Endothelial cell of umbilical vein (primary cell): ENCODE data around the gene SNURF. TPM values are rescaled to one million over a fixed set of nuclear protein-coding genes. Genes with fewer than 3 reads are reported as not detected.

Experiments
- BruUV-seq: library from RNA; stranded (reverse); fragments of 400-500 nt; replicated peaks from 2 replicates; lab custom pipeline; 2021; lab: Mats Ljungman, UMichigan
- CTCF ChIA-PET: fragments of 300-600, 350-600 bp; sonication (Branson Sonifier 250); formaldehyde crosslinking; loops from one replicate; lab custom pipeline; 2021; ENCODE audit warnings: antibody characterized with exemption, inconsistent platforms; lab: Charles Lee
- POLR2A ChIA-PET: fragments of 300-600, 350-600 bp; sonication (Branson Sonifier 250); formaldehyde crosslinking; loops from one replicate; lab custom pipeline; 2021; ENCODE audit warnings: antibody characterized with exemption, inconsistent platforms; lab: Charles Lee
- DNase-seq: peaks from one replicate; pipeline ENCODE4 v3.0.0-alpha.2; 2011; ENCODE audit warnings: low read depth, low spot score
- FAIRE-seq: peaks from 2 replicates; lab custom pipeline; 2011; peaks lifted over from hg19 to GRCh38; lab: Jason Lieb, UNC
- H2AFZ ChIP-seq: 2 replicates; pipeline ENCODE4 v1.6.0; 2012; ENCODE audit warnings: low read depth, low read length, control low read depth, inconsistent platforms
- H3K27ac ChIP-seq: 2 replicates; pipeline ENCODE4 v1.5.1; 2011; ENCODE audit warnings: low read depth, mild to moderate bottlenecking, control low read depth, low read length, moderate library complexity; ENCODE audit not compliant: insufficient read depth
- H3K27me3 ChIP-seq, 2 experiments: 2 replicates each; pipeline versions ENCODE4 v1.6.0 to v1.6.1; 2011; ENCODE audit warnings: low read length in 2 of 2, mixed read lengths in 1 of 2; ENCODE audit not compliant: control insufficient read depth in 2 of 2, insufficient read depth in 2 of 2
- H3K36me3 ChIP-seq, 2 experiments: 2 replicates in 1 of 2; 3 replicates in 1 of 2; pipeline ENCODE4 v1.5.1; 2011; ENCODE audit warnings: low read length in 2 of 2, mild to moderate bottlenecking in 1 of 2, moderate library complexity in 1 of 2; ENCODE audit not compliant: control insufficient read depth in 2 of 2, insufficient read depth in 2 of 2; ENCODE audit errors: extremely low read depth in 1 of 2
- H3K4me1 ChIP-seq: 3 replicates; pipeline ENCODE4 v1.5.1; 2011; ENCODE audit warnings: mild to moderate bottlenecking, low read length; ENCODE audit not compliant: control insufficient read depth, insufficient read depth; ENCODE audit errors: extremely low read depth
- H3K4me2 ChIP-seq: 2 replicates; pipeline ENCODE4 v1.6.1; 2011; ENCODE audit warnings: low read length, control low read depth, mixed read lengths; ENCODE audit not compliant: insufficient read depth
- H3K4me3 ChIP-seq, 3 experiments: fragments of 200-600 bp in 1 of 3; sonication (generic), shearing (Covaris generic) in 1 of 3; replicated peaks in 1 of 3; 2 replicates each; pipeline ENCODE4 v1.5.1; 2011 to 2016; ENCODE audit warnings: control low read depth in 3 of 3, low read length in 3 of 3, mild to moderate bottlenecking in 2 of 3, inconsistent platforms in 1 of 3, low read depth in 1 of 3, moderate library complexity in 1 of 3; ENCODE audit not compliant: insufficient read depth in 1 of 3
- H3K79me2 ChIP-seq: 2 replicates; pipeline ENCODE4 v1.6.0; 2012; ENCODE audit warnings: low read length, inconsistent platforms; ENCODE audit not compliant: control insufficient read depth, insufficient read depth
- H3K9ac ChIP-seq: replicated peaks from 2 replicates; pipeline ENCODE3; 2011; ENCODE audit warnings: low read length, control low read depth; ENCODE audit not compliant: insufficient read depth; ENCODE audit errors: extremely low read depth
- H3K9me1 ChIP-seq: replicated peaks from 3 replicates; pipeline ENCODE4 v1.6.0; 2011; ENCODE audit warnings: mild to moderate bottlenecking, low read length; ENCODE audit not compliant: control insufficient read depth, insufficient read depth; ENCODE audit errors: extremely low read depth
- H3K9me3 ChIP-seq: replicated peaks from 2 replicates; pipeline ENCODE4 v1.5.1; 2012; ENCODE audit warnings: low read length, inconsistent platforms; ENCODE audit not compliant: control insufficient read depth, insufficient read depth
- H4K20me1 ChIP-seq: replicated peaks from 2 replicates; pipeline ENCODE3; 2011; ENCODE audit warnings: mild to moderate bottlenecking, low read length; ENCODE audit not compliant: control insufficient read depth, insufficient read depth; ENCODE audit errors: extremely low read depth
- CTCF ChIP-seq, 2 donors: IDR thresholded peaks; 1 replicate in 1 of 2; 2 replicates in 1 of 2; pipeline ENCODE4 v1.5.1; 2011; ENCODE audit warnings: low read length in 2 of 2, mild to moderate bottlenecking in 2 of 2, moderate library complexity in 2 of 2, control low read depth in 1 of 2, inconsistent platforms in 1 of 2, low read depth in 1 of 2; ENCODE audit not compliant: insufficient read depth in 1 of 2; ENCODE audit errors: extremely low read depth in 1 of 2
- EZH2 ChIP-seq: IDR thresholded peaks from 2 replicates; pipeline ENCODE4 v1.6.1; 2012; ENCODE audit warnings: borderline replicate concordance, low read depth, mild to moderate bottlenecking, moderate library complexity, low read length, inconsistent platforms; ENCODE audit not compliant: severe bottlenecking
- FOS ChIP-seq: IDR thresholded peaks from 2 replicates; pipeline ENCODE4 v1.6.1; 2011; ENCODE audit warnings: mild to moderate bottlenecking, low read length, moderate library complexity, borderline replicate concordance; ENCODE audit not compliant: insufficient read depth
- GATA2 ChIP-seq: IDR thresholded peaks from 2 replicates; pipeline ENCODE4 v1.7.0; 2011; ENCODE audit warnings: low read depth, mild to moderate bottlenecking, moderate library complexity, mixed read lengths, low read length; ENCODE audit not compliant: insufficient read length, insufficient read depth
- JUN ChIP-seq: IDR thresholded peaks from 2 replicates; pipeline ENCODE4 v1.6.1; 2011; ENCODE audit warnings: borderline replicate concordance, low read depth; ENCODE audit not compliant: insufficient read length, insufficient read depth
- MAX ChIP-seq: IDR thresholded peaks from 2 replicates; pipeline ENCODE4 v1.6.1; 2011; ENCODE audit not compliant: insufficient read depth, insufficient read length
- MYC ChIP-seq: IDR thresholded peaks from one replicate; pipeline ENCODE4 v1.6.1; 2011; ENCODE audit warnings: mild to moderate bottlenecking, low read depth, low read length
- POLR2A ChIP-seq: IDR thresholded peaks from 2 replicates; pipeline ENCODE4 v1.6.1; 2012; ENCODE audit warnings: low read depth, mild to moderate bottlenecking, control low read depth, low read length
- POLR2AphosphoS5 ChIP-seq: IDR thresholded peaks from 2 replicates; pipeline ENCODE4 v1.6.1; 2012; ENCODE audit warnings: low read depth, mild to moderate bottlenecking, control low read depth, low read length, moderate library complexity; ENCODE audit not compliant: insufficient read depth
- dilution Hi-C: fragments of 300-500 bp; cut with MboI; formaldehyde crosslinking; loops from one replicate; pipeline ENCODE4 v1.15.0; 2019; ENCODE audit warnings: low sequenced_read_pairs; ENCODE audit not compliant: extremely low pct_ligation_motif_present
- intact Hi-C: fragments of 100-400 bp; cut with micrococcal nuclease; formaldehyde crosslinking; loops from one replicate; pipeline ENCODE4 v1.10.0; 2022
- polyA plus RNA-seq, 4 experiments: library from polyadenylated mRNA; depleted of rRNA in 3 of 4; stranded (reverse) in 3 of 4; unstranded in 1 of 4; fragments of >200 nt; gene quantifications; 2 replicates each; pipeline versions ENCODE4 v1.2.1 to v1.2.3, GENCODE V29; 2011 to 2012; ENCODE audit warnings: missing spikeins in 1 of 4
- total RNA-seq: library from RNA; stranded (reverse); gene quantifications from 2 replicates; pipeline ENCODE4 v1.2.3, GENCODE V29; 2021

Gene SNURF
- total and polyA plus RNA-seq, 2 donors (not counting 3 experiments of a cell fraction or from before 2014, with no cell fraction given) = 3.9 to 9.4 TPM

GRCh38 chr15:24966364-24967103 is 11.7 kb downstream of the SNURF start:
- FAIRE-seq = no peak
- BruUV-seq = no TSS peak
- no peak overlapping the region for H2AFZ ChIP-seq
- H3K79me2 ChIP-seq = peaks cover 7% of the 10 kb centered on the region
- no peaks in the 10 kb centered on the region for H4K20me1 ChIP-seq
- H3K4me3 ChIP-seq = no peak overlapping the region
- no peak for DNase-seq
- H3K9ac ChIP-seq = no peak overlapping the region
- intact Hi-C loops = no loop called here
- H3K27me3 ChIP-seq = no peaks in the 10 kb centered on the region
- POLR2A ChIA-PET = no interaction called here
- H3K4me1 ChIP-seq = no peaks in the 10 kb centered on the region
- no peaks in the 10 kb centered on the region for H3K36me3 ChIP-seq
- dilution Hi-C loops = no loop called here
- H3K4me2 ChIP-seq = no peak overlapping the region
- no peaks in the 10 kb centered on the region for H3K9me3 ChIP-seq
- no peak overlapping the region for H3K27ac ChIP-seq
- TF ChIP-seq EZH2 = no peak
- no peak for TF ChIP-seq POLR2AphosphoS5
- no peak for TF ChIP-seq MYC
- no peak for TF ChIP-seq POLR2A
- no peak for TF ChIP-seq FOS
- no peak for TF ChIP-seq GATA2
- no peak for TF ChIP-seq JUN
- TF ChIP-seq CTCF (IDR thresholded peaks at IDR 0.05; ENCODE audit: extremely low read depth in 1 of 2, insufficient read depth in 1 of 2, low read depth in 1 of 2, low read length in 2 of 2) = no peak
- no peak for TF ChIP-seq MAX
- CTCF ChIA-PET = no interaction called here
- H3K9me1 ChIP-seq = no peaks in the 10 kb centered on the region
